GM04504 (cell line): ENCODE measurements around the gene CXCR2.
A peak's percentile ranks its signal among the peaks of the same experiment; 100 is the strongest.
"Not testable (repeated sequence)": the region's sequence is repeated elsewhere in the genome, so short reads cannot be mapped to it uniquely, and the experiment has no call there.

Source experiments
- DNase-seq: peaks from one replicate; pipeline ENCODE4 v3.0.0-alpha.2; 2012; ENCODE audit warnings: low read depth

CXCR2 gene

GRCh38 chr2:218125626-218126080 is at the start of gene CXCR2:
Gene CXCR2, plus strand, starts transcription at chr2:218126028. Its CDS starts 8,774 bp downstream, at chr2:218134802.
- DNase-seq: no peak

DNA sequence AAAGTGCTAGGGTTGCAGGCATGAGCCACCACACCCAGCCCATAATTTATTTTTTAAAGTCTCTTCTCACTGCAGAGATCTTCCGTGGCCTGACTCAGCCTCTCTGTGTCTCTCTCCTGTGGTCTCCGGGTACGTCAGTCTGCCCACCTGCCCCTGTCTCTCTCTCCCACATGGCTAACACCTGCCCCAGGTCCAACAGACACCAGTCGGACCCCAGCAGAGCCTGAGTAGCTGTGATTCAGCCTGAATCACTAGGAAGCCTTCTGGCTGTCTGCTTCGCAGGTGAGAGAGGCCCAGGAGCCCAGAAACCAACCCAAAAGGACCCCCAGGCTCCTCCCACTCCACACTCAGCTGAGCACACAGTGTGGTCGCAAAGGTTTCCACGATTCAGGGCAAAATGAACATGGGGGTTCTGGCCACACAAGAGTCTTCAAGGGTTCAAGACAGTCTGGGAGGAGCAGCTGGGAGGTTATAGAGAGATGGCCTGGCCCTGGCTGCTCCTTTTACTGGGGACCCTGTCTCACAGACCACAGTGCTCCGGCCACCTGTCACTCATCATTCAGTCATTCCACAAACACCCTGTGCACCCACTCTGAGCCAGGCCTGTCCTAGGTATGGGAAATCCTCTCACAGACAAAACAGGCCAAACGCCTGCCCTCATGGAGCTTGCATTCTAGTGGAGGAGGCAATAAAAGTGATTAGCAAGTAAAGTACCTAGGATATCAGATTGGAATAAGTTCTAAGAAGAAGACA is 48.2 kb upstream of the CXCR2 start:
- DNase-seq: no peak

- no peak for DNase-seq
Measured at GRCh38 chr2:218079943-218080913, 45.6 kb upstream of the CXCR2 start.

DNA sequence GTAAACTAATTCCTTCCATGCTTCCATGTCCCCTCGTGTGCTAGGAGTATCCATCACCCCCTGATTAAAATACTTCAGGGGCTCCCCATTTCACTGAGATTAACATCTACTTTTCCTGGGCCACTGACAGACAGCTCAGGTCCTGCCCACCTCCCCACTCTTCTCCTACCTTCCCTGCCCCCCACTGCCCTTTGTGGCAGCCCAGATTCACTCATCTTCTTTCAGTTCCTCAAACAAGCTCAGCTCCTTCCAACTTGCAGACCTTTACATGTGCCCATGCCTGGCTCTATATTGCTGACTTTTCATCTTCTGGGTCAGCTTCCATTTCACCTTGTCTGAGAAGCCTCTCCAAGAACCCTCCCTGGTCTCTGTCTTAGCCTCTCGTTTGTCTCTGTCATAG is 44.8 kb upstream of the CXCR2 start:
- no peak for DNase-seq

- peak; percentile 83 for DNase-seq
Measured at GRCh38 chr2:218081695-218082094, 44.1 kb upstream of the CXCR2 start.

- no peak for DNase-seq
Measured at GRCh38 chr2:218082586-218083351, 43.1 kb upstream of the CXCR2 start.

- no peak for DNase-seq
Measured at GRCh38 chr2:218083352-218083676, 42.5 kb upstream of the CXCR2 start.

DNA sequence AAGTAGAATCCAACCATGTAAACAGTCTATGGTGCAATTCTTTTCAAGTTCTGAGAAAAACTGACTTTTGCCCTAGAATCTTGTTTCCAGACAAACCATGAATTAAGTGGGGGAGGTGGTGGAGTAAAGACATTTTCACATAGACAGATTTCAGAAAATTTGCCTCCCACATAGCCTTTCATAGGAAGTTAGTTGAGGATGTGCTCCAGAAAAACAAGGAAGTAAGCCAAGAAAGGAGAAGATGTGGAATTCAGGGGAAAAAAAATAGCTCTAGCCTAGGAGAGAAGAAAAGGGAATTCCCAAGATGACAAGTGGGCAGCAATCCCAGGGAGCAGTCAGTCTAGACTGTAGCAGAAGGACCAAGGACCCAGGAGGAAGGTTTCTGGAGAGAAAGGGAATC is 39.4 kb upstream of the CXCR2 start:
- no peak for DNase-seq

DNA sequence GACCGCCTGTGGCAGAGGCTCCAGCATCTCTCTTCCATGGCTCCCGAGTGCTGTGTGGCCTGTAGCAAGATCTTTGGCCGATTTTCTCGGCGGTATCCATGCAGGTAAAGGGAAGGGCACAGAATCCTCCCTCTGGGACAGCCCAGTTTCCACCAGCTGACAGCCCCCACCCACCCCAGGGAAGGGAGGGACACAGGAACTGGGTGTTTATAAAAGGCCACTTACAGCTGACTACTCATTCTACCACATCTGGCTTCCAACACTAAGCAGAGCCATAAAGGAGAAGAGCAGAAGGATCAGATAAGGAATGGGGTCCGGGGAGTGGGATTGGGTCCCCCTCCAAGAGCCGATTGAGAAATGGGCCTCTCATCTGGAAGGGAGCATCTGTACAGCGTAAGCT is 36.6 kb upstream of the CXCR2 start:
- DNase-seq: no peak

DNA sequence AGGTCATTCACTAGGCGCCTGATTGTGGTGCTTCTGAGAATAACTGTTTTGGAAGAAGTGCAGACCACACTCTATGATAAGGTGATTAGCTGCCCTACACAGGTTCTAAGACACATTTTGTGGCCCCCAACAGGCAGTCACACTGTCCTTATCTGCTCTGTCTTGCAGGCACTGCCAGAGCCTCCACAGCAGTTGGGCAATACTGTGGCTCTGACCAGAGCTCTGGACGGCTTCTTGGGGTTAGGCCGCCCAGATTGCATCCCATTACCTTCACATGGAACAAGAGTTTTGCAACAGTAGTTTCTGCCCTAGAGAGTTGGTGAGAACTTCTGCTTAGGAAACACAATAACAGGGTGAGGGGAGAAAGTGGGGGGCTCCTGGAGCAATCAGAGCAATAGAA is 34.1 kb upstream of the CXCR2 start:
- no peak for DNase-seq

DNA sequence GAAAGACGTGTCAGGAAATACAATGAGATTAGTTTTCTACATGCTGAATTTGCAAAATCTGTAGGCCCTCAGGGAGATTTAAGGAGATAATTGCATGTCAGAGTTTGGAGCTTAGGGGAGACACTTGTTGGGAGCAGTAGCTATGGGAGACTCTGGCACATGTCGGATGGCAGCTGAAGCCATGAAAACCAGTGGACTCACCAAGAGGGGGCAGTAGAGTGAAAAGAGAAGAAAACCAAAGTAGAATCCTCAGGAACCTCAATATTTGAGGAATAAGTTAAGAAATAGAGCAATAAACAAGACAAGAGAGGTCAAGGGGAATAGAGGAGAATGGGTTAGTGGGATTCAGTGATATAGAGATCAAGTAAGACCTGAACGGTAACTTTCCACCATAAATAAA is 31.9 kb upstream of the CXCR2 start:
- no peak for DNase-seq

DNA sequence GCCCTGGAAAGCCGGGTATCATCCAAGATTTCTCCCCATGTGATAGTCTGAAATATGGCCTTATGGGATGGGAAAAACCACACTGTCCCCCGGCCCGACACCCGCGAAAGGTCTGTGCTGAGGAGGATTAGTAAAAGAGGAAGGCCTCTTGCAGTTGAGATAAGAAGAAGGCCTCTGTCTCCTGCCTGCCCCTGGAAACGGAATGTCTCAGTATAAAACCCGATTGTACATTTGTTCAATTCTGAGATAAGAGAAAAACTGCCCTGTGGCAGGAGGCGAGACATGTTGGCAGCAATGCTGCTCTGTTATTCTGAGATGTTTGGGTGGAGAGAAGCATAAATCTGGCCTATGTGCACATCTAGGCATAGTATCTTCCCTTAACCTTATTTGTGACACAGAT is 30.0 kb upstream of the CXCR2 start:
- no peak for DNase-seq

DNA sequence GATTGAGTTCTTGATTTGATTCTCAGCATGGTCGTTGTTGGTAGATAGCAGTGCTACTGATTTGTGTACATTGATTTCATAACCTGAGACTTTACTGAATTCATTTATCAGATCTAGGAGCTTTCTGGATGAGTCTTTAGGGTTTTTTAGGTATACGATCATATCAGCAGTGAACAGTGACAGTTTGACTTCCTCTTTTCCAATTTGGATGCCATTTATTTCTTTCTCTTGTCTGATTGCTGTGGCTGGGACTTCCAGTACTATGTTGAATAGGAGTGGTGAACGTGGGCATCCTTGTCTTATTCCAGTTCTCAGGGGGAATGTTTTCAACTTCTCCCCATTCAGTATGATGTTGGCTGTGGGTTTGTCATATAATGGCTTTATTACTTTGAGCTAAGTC is 27.9 kb upstream of the CXCR2 start:
- DNase-seq: no peak

- not testable (repeated sequence) for DNase-seq
Measured at GRCh38 chr2:218108834-218109233, 17.0 kb upstream of the CXCR2 start.

- DNase-seq: not testable (repeated sequence)
Measured at GRCh38 chr2:218121789-218122188, 4.0 kb upstream of the CXCR2 start.

GRCh38 chr2:218122286-218122685 is 3.5 kb upstream of the CXCR2 start:
- DNase-seq: not testable (repeated sequence)

DNA sequence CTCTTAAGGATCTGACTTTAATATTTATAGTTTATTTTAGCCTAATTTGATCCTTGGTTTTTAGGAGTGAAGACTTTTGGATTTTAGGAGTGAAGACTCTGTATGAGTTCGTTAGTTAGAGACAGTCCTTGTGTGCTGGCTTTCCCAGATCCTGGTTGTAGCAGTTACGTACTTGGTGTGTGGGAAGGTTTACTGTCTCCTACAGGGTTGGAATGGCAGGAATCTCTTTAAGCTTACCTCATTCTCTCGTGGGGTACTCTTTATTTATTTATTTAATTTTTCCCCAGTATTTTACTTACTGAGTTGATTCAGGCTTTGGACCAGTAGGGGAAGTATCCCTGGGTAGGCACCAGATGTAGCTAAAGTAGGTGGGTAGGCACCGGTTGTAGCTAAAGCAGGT is 1.8 kb upstream of the CXCR2 start:
- DNase-seq: no peak

GRCh38 chr2:218125095-218125494 is 733 bp upstream of the CXCR2 start:
- no peak for DNase-seq

DNA sequence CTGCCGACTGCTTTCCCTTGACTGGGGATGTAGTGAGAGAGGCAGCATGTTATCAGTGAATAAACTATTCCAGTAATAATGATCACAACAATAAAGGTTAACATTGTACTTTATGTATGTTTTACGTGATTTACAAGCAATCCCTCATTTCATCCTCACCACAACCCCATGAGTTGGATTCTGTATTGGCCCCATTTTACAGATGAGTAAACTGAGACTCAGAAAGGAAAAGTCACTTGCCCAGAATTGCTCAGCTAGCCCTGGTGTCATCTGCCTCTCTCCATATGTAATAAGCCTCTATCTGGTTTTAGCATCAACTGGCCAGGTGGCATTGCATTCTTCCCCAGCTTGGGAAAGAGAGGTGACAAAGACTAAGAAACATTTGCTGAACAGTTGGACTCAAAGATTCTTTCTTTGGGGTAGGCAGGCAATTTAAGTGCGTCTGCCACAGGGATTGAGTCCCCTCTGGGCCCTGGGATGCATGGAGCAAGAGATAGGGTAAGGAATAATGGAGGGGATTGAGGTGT is 2.2 kb downstream of the CXCR2 start:
- DNase-seq: no peak

DNA sequence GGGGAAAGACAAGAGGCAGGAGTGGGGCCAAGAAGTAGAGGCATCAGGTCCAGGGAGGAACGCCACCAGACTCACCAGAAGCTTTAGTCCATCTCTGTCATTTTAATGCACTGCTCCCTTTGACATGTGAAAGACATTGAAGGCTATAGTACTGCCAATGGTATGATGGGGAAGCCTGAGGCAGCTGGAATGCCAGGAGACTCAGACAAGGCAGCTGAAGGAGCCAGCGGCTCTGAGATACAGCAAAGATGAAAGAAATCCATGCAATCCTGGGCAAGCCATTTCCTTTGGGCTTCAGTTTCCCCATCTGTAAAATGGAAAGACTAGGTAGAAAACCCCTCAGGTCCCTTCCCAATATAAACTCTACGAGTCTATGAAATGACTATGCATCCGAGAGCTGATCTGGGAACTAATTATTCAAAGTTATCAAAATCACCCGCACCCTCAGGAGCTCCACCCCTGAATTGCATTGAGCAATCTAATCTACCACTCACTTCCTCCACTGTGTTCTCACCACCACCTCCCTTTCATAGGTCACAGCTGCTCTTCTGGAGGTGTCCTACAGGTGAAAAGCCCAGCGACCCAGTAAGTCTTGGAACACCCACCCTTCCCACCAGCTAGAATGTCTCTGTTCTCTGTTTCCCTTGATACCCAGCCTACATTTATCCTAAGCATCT is 3.1 kb downstream of the CXCR2 start:
- DNase-seq: no peak

- DNase-seq: no peak
Measured at GRCh38 chr2:218129458-218130135, 3.8 kb downstream of the CXCR2 start.
